MM.1S (cell line): ENCODE results near the gene FRAS1.

Source experiments
- EZH2 ChIP-seq: fragments of 300-600 bp; sonication (generic); optimal IDR thresholded peaks from 2 replicates; pipeline ENCODE3; 2017; ENCODE audit warnings: low read depth, mild to moderate bottlenecking, antibody characterized with exemption, low read length, mixed read lengths
- EZH2phosphoT487 ChIP-seq: fragments of 300-600 bp; sonication (generic); IDR thresholded peaks from 2 replicates; pipeline ENCODE4 v1.6.1; 2018; ENCODE audit warnings: antibody characterized with exemption, low read length
- TF ChIP-seq, protein P1 (sequence below): fragments of 300-600 bp; sonication (generic); IDR thresholded peaks from 2 replicates; pipeline ENCODE4 v1.5.1; 2016; ENCODE audit warnings: antibody characterized with exemption, low read length, mixed read lengths

DNA sequence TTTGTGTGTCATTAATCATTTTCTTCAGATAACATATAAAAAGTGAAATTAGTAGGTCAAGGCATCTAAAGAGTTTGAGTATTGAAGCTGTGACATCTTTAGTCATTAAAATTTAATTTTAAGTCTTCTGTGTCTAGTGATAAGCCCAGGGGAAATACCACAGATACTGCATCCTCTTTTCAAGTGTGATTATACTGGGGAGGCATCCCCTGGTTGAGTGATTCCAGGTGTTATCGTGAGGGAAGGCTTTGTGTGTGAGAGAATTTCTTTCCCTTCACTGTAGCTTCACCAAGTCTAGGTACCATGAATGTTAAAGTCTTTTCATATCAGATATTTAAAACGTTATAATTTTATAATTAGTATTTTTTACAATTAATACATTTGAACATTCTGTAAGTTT lies 193.4 kb downstream of the FRAS1 start:
- TF ChIP-seq, protein P1, sequence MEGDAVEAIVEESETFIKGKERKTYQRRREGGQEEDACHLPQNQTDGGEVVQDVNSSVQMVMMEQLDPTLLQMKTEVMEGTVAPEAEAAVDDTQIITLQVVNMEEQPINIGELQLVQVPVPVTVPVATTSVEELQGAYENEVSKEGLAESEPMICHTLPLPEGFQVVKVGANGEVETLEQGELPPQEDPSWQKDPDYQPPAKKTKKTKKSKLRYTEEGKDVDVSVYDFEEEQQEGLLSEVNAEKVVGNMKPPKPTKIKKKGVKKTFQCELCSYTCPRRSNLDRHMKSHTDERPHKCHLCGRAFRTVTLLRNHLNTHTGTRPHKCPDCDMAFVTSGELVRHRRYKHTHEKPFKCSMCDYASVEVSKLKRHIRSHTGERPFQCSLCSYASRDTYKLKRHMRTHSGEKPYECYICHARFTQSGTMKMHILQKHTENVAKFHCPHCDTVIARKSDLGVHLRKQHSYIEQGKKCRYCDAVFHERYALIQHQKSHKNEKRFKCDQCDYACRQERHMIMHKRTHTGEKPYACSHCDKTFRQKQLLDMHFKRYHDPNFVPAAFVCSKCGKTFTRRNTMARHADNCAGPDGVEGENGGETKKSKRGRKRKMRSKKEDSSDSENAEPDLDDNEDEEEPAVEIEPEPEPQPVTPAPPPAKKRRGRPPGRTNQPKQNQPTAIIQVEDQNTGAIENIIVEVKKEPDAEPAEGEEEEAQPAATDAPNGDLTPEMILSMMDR = no peak
- TF ChIP-seq EZH2 = no peak
- no peak for TF ChIP-seq EZH2phosphoT487
